Suppressor macrophage (primary cell): ENCODE data around the gene CFAP157.

Experiments used
- DNase-seq, 4 experiments: peaks; one replicate each; pipeline ENCODE4 v3.0.0-alpha.2; 2020 to 2022

Gene CFAP157

GRCh38 chr9:127765418-127765817 lies 58.6 kb downstream of the CFAP157 start:
- DNase-seq: no peak
